Neural progenitor cell (in vitro differentiated cells): ENCODE data around the gene GULP1.

Experiments used
- EZH2 ChIP-seq: fragments of 200-600 bp; sonication (generic); IDR thresholded peaks from 2 replicates; pipeline ENCODE4 v1.6.1; 2017; ENCODE audit warnings: antibody characterized with exemption, mild to moderate bottlenecking, moderate library complexity
- EZH2phosphoT487 ChIP-seq: fragments of 200-600 bp; sonication (generic); IDR thresholded peaks from 2 replicates; pipeline ENCODE4 v1.6.1; 2017; ENCODE audit warnings: antibody characterized with exemption
- TF ChIP-seq, protein P1 (sequence below): fragments of 200-600 bp; sonication (generic); IDR thresholded peaks from 2 replicates; pipeline ENCODE4 v1.5.1; 2017; ENCODE audit warnings: antibody characterized with exemption, mild to moderate bottlenecking

DNA sequence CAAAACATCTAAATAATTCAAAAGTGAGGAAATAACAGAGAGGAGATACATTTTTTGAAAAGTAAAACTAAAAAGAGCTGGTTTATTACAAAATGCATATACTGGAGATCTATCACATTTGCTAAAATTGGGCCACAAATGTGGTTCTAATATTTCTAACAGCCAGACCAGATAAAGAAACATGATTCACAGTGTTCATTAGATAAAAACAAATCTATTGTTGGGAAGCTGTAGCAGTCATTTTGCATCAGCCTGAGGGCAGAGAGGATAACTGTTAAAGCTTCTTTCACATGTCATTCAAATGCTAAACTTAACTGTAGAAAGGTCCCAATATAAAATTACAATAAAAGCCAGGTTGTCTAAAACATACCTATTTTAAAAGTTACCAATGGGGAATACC is 148.3 kb downstream of the GULP1 start:
- TF ChIP-seq, protein P1, sequence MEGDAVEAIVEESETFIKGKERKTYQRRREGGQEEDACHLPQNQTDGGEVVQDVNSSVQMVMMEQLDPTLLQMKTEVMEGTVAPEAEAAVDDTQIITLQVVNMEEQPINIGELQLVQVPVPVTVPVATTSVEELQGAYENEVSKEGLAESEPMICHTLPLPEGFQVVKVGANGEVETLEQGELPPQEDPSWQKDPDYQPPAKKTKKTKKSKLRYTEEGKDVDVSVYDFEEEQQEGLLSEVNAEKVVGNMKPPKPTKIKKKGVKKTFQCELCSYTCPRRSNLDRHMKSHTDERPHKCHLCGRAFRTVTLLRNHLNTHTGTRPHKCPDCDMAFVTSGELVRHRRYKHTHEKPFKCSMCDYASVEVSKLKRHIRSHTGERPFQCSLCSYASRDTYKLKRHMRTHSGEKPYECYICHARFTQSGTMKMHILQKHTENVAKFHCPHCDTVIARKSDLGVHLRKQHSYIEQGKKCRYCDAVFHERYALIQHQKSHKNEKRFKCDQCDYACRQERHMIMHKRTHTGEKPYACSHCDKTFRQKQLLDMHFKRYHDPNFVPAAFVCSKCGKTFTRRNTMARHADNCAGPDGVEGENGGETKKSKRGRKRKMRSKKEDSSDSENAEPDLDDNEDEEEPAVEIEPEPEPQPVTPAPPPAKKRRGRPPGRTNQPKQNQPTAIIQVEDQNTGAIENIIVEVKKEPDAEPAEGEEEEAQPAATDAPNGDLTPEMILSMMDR = no peak
- TF ChIP-seq EZH2 (no peak), EZH2phosphoT487 (no peak)
